Prostate gland (tissue), 2 donors: Measurements from ENCODE around the gene ATP2C2. TPM values are rescaled to one million over a fixed set of nuclear protein-coding genes. Genes with fewer than 3 reads are reported as not detected.

Experiments used
- DNase-seq: peaks from one replicate; pipeline ENCODE4 v3.0.0-alpha.2; 2019; ENCODE audit warnings: low spot score
- H3K27ac ChIP-seq, 2 donors: fragments of 200-600 bp; sonication (generic); 2 replicates each; pipeline ENCODE4 v1.5.1; 2017 to 2019
- H3K27me3 ChIP-seq: fragments of 200-600 bp; sonication (generic); replicated peaks from 2 replicates; pipeline ENCODE4 v1.5.1; 2019; ENCODE audit not compliant: insufficient read depth
- H3K36me3 ChIP-seq, 2 donors: fragments of 200-600 bp; sonication (generic); 1 replicate in 1 of 2; 2 replicates in 1 of 2; pipeline versions ENCODE4 v1.5.1 to v1.8.1; 2017 to 2019
- H3K4me1 ChIP-seq: fragments of 200-600 bp; sonication (generic); replicated peaks from 2 replicates; pipeline ENCODE4 v1.5.1; 2019
- H3K4me3 ChIP-seq, 2 donors: fragments of 200-600 bp; sonication (generic); 2 replicates each; pipeline ENCODE4 v1.5.1; 2017 to 2019
- H3K9me3 ChIP-seq: fragments of 200-600 bp; sonication (generic); 2 replicates; pipeline ENCODE4 v1.5.1; 2017
- POLR2A ChIP-seq: fragments of 450-650 bp; IDR thresholded peaks from one replicate; pipeline ENCODE4 v1.6.1; 2016; ENCODE audit warnings: antibody characterized with exemption, mild to moderate bottlenecking
- POLR2AphosphoS5 ChIP-seq: sonication (generic); formaldehyde crosslinking; IDR thresholded peaks from one replicate; pipeline ENCODE4 v1.6.1; 2017; ENCODE audit warnings: antibody characterized with exemption
- whole genome bisulfite sequencing: methylation state at CpG from one replicate; pipeline ENCODE4 v1.1.5; 2018; 5-methylcytosine and 5-hydroxymethylcytosine counted together
- intact Hi-C: fragments of 100-400 bp; cut with DNase I; formaldehyde crosslinking; loops from one replicate; pipeline ENCODE4 v1.14.2; 2022
- total RNA-seq, 2 donors: library from RNA; depleted of rRNA; stranded (reverse); fragments of >200 nt; gene quantifications; one replicate each; pipeline ENCODE4 v1.1.0, GENCODE V29; 2016
- TF ChIP-seq, protein P1 (sequence below), 4 experiments: fragments of 200-600 bp in 2 of 4; fragments of 450-650 bp in 2 of 4; sonication (generic) in 2 of 4; IDR thresholded peaks; 1 replicate in 3 of 4; 2 replicates in 1 of 4; pipeline ENCODE4 v1.5.1; 2016 to 2019; ENCODE audit warnings: antibody characterized with exemption in 4 of 4, mild to moderate bottlenecking in 2 of 4, moderate library complexity in 2 of 4

Gene ATP2C2
- total RNA-seq, 2 donors from 2014 or later: 43.7 to 56.1 TPM

DNA sequence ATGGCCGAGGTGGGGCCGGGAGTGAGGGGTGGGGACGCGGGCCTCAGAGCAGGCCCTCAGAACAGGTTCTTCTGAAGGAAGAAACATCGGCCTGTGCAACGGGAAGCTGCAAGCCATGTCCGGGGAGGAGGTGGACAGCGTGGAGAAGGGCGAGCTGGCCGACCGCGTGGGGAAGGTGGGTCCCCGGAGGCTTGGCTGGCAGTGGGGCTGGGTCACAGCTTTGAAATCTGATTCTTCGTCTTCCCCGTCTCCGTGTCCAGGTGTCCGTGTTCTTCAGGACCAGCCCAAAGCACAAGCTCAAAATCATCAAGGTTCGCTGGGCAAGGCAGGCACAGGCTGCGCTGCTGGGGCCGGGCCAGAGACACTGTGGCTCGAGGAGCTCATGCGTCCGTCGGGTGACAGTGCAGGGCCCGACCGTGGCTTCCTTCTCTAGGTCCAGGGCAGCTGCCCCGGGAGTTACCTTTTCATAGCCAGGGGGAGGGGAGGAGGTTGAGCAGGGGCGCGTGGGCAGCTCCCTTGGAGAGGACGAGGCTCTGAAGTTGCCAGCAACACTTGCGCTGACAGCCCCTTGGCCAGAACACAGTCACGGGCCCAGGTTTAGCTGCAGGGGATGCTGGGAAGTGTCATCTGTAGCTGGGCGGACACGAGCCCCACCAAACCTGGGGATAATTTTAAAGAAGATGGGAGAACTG lies 84.9 kb downstream of the ATP2C2 start:
- TF ChIP-seq POLR2A: no peak
- TF ChIP-seq POLR2AphosphoS5: no peak
- TF ChIP-seq, protein P1, sequence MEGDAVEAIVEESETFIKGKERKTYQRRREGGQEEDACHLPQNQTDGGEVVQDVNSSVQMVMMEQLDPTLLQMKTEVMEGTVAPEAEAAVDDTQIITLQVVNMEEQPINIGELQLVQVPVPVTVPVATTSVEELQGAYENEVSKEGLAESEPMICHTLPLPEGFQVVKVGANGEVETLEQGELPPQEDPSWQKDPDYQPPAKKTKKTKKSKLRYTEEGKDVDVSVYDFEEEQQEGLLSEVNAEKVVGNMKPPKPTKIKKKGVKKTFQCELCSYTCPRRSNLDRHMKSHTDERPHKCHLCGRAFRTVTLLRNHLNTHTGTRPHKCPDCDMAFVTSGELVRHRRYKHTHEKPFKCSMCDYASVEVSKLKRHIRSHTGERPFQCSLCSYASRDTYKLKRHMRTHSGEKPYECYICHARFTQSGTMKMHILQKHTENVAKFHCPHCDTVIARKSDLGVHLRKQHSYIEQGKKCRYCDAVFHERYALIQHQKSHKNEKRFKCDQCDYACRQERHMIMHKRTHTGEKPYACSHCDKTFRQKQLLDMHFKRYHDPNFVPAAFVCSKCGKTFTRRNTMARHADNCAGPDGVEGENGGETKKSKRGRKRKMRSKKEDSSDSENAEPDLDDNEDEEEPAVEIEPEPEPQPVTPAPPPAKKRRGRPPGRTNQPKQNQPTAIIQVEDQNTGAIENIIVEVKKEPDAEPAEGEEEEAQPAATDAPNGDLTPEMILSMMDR (IDR thresholded peaks at IDR 0.05): no peak
- H3K9me3 ChIP-seq: no peaks in the 10 kb centered on the region
- no peak for DNase-seq
- H3K27me3 ChIP-seq: no peaks in the 10 kb centered on the region
- no peak overlapping the region for H3K4me3 ChIP-seq
- no peaks in the 10 kb centered on the region for H3K36me3 ChIP-seq
- intact Hi-C loops: no loop called here
- no peak overlapping the region for H3K27ac ChIP-seq
- 73% methylated on average over 30 of the region's 34 CpGs for WGBS
- no peaks in the 10 kb centered on the region for H3K4me1 ChIP-seq

DNA sequence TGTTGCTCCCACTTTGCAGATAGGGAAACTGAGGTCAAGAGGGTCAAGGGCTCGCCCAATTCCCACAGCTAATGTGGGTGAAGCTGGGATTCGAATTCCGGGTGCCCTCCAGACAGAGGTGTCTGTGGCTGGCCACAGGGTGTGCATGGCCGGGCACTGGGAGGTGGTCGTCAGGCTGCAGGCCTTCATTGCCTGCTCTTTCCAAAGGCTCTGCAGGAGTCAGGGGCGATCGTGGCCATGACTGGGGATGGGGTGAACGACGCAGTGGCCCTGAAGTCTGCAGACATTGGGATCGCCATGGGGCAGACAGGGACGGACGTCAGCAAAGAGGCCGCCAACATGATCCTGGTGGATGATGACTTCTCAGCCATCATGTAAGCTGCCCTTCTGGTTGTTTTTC lies 86.3 kb downstream of the ATP2C2 start:
- 92% methylated on average over 13 of the region's 13 CpGs for WGBS

DNA sequence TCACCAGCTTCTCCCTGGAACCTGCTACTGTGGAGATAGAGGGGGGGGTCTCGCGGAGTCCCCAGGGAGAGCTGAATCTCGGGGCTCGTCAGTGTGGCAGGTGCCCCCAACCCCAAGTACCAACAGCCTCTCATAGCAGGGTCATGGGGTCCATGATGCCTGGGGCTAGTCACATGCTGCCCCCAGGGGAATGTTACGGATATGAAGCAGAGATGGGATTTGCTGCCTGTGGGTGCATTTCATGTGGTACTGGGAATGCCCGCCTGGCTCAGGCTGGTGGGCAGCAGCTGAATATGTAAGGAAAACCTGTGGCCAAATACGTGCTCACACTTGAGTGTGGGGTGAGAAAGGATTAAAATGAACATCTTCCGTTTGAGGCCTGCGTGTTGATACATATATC lies 86.7 kb downstream of the ATP2C2 start:
- Histone ChIP-seq H3K4me3 (no peak overlapping the region), H3K9me3 (no peaks in the 10 kb centered on the region), H3K27ac (no peak overlapping the region), H3K36me3 (no peaks in the 10 kb centered on the region), H3K27me3 (no peaks in the 10 kb centered on the region), H3K4me1 (no peaks in the 10 kb centered on the region)
- no peak for DNase-seq
- TF ChIP-seq, protein P1 (IDR thresholded peaks at IDR 0.05): no peak
- TF ChIP-seq POLR2A: no peak
- no peak for TF ChIP-seq POLR2AphosphoS5
- 89% methylated on average over 9 of the region's 9 CpGs for WGBS
- intact Hi-C loops: no loop called here

More for the DNA sequence above, 86.3 kb downstream of the ATP2C2 start:
- no peak for TF ChIP-seq POLR2A
- Histone ChIP-seq H3K36me3 (no peaks in the 10 kb centered on the region), H3K27ac (no peak overlapping the region), H3K4me1 (no peaks in the 10 kb centered on the region), H3K4me3 (no peak overlapping the region), H3K27me3 (no peaks in the 10 kb centered on the region), H3K9me3 (no peaks in the 10 kb centered on the region)
- DNase-seq: no peak
- intact Hi-C loops: no loop called here

DNA sequence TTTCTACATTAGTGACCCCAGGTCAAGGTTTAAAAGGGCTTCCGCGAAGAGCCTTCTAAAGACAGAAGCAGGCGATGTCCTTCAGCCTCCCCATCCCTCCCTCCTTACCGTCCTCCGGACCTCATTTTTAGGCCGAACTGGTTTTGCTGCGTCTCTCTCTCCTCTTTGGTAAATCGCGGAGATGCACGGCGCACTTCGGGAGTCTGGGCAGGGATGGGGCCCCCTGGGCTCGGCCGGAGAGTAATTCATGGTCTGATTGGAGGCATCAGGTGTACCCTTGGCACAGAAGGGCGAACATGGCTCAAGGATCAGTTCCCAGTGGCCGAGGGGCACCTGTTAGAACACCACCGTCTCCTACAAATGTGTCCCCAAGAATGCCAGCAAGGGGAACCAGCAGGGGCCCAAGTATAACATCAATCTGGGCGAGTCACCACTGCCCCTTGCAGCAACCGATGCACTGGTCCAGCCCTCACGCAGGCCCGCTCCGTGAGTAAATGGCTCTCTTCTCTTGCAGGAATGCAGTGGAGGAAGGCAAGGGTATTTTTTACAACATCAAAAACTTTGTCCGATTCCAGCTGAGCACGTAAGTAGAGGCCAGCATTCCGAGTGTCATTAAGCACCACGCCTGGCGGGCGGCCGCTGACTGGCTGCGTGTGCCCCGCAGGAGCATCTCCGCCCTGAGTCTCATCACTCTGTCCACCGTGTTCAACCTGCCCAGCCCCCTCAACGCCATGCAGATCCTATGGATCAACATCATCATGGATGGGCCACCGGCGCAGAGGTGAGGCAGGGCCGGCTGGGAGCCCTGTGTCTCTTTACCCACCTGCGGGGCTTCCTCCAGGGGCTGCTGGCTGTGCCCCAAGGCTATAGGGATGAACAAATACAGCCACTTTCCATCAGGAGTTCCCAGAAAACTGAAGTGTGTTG lies 90.5 kb downstream of the ATP2C2 start:
- DNase-seq: no peak
- 91% methylated on average over 38 of the region's 38 CpGs for WGBS
- TF ChIP-seq POLR2A (no peak), POLR2AphosphoS5 (no peak)
- TF ChIP-seq, protein P1 (IDR thresholded peaks at IDR 0.05): no peak

DNA sequence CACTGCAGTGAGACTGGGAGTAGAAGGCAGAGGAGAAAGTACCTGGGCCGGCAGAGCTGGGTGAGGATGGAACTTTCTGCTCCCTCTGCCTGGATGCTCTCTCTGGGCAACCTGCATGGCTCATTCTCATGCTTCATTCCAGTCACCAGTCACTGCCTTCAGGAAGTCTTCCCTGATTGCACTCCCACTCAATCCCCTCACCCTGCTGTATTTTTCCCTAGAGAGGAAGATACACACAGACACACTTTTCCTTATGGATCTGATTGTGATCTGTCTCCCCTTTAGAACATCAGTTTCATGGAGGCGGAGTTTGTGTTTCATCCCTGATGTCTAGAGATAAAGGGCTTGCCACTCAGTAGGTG lies 91.2 kb downstream of the ATP2C2 start:
- Histone ChIP-seq H3K36me3 (no peaks in the 10 kb centered on the region), H3K4me1 (no peaks in the 10 kb centered on the region), H3K9me3 (no peaks in the 10 kb centered on the region), H3K27ac (no peak overlapping the region), H3K4me3 (no peak overlapping the region), H3K27me3 (no peaks in the 10 kb centered on the region)
- TF ChIP-seq, protein P1 (IDR thresholded peaks at IDR 0.05): no peak
- TF ChIP-seq POLR2AphosphoS5: no peak
- TF ChIP-seq POLR2A: no peak
- no peak for DNase-seq
- intact Hi-C loops: no loop called here
- WGBS: 94% methylated on average over 2 of the region's 2 CpGs

More for the DNA sequence above, 90.5 kb downstream of the ATP2C2 start:
- no peak overlapping the region for H3K4me3 ChIP-seq
- H3K27ac ChIP-seq: no peak overlapping the region
- intact Hi-C loops: no loop called here
- no peaks in the 10 kb centered on the region for H3K27me3 ChIP-seq
- no peaks in the 10 kb centered on the region for H3K4me1 ChIP-seq
- no peaks in the 10 kb centered on the region for H3K9me3 ChIP-seq
- no peaks in the 10 kb centered on the region for H3K36me3 ChIP-seq
